ENCODE data around the gene ATXN1.

The ATXN1 gene

DNA sequence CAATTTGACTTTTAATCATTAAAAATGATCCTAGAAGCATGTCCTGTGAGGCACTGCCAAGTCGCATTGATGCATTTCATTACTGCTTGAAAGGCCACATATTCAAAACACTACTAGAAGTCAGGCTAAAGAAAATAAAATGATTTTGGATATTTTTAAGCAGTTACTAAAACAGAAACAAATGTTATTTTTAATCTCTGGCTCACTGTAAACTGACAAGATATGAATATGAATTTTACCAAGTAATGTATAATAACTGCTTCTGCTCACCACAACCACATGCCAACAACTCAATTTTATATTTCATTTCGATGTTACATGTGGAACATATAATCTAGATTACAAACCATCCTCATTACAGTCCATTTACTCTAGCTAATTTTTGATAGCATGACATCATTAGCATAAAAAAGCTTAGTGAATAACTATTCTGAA lies 90.6 kb downstream of the ATXN1 start:
- no peak for DNase-seq

DNA sequence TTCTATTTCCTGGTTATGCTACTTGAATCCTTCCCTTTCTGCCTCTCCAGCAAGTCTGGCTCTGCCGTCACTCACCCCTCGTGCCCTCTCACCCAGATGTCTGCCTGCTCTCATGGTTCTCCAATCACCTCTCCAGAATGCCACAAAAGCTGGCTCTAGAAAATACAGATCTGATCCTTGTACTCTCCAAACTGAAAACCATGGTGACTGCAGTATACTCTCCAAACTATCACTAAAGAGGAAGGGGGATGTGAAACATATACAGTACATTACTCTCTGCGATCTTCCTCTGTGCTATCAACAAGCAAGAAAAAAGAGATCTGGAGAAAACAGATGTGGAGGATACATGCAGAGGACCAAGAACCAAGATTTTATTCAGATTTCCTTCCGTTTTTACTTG lies 91.1 kb downstream of the ATXN1 start:
- DNase-seq, result peak; percentile 24

DNA sequence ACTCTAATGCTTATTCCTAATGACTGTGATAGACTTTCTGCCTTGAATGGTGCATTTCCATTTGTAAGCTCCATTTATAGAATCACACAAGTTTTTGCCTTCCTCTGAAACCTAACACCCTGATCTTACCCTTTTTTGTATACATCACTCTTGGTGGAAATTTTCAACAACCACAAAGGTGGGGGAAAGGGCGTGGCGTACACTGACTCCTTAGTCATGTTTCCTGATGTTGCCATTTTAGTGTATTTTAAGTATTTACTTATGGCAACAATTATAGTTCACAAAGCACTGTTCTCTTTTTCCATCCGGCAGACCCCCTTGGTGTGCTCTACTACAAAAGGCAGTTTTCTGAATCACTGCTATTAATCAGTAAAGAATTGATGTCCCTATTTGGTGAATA lies 92.0 kb downstream of the ATXN1 start:
- DNase-seq, result no peak

DNA sequence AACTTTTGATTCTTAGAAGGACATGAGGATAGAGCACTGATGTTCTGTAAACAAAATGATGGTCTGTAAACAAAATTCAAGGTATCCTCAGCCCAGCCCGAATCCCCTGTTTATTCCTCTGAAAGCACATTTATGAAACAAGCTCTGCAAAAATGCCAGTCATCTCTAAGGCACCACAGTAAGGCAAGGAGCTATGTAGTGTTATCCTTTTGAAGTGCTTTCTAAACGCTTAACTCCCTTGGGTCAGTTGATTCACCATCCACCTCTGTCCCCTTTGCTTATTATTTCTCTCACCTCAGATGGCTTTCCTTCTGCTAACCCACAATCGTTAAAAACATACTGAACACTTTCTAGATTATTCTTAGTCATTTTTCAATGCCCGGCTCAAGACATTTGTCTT lies 93.8 kb downstream of the ATXN1 start:
- no peak for DNase-seq

DNA sequence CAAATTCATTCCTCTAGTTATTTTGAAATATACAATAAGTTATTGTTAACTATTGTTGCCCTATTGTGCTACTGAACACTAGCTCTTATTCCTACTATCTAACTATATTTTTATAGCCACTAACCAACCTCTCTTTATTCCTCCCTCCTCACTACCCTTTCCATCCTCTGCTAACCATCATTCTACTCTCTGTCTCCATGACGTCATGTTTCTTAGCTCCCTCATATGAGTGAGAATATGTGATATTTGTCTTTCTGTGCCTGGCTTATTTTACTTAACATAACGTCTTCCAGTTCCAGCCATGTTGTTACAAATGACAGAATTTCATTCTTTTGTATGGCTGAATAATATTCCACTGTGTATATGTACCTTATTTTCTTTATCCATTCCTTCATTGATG lies 95.3 kb downstream of the ATXN1 start:
- DNase-seq, result no peak

DNA sequence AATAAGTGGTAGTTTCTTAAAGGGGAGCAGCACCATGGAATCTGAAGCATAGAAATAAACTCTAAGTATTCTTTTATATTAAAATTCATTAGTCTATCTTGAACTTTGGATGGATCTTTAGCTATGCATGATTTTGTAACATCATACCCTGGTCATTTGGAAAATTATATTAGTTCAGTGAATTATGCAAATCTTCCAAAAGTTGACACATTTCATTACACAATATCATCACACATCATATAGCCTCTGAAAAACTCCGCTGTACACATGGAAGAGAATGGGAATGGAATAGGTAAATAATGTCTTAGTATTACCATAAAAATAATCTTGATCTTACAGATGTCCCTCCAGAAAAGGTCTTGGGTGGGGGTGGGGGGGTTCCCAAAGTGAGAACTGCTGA lies 96.1 kb downstream of the ATXN1 start:
- DNase-seq, result no peak

DNA sequence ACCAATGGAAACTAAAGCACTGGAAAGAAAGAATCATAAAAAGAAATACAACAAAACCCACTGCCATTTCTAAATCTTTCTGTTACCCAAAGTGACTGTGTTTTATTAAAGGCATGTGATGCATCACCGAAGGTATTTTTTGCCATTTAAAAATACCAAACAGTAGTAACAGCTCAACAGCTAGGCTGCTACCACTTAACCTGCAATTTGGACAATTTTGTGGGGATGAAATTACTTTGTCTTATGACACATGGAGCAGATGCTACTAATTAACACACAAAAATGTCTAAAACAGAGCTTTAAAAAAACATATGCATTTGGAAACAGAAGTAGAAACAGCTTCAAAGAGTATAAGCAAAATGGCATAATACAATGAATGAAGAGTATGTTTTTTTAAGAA lies 97.4 kb downstream of the ATXN1 start:
- DNase-seq, result no peak

DNA sequence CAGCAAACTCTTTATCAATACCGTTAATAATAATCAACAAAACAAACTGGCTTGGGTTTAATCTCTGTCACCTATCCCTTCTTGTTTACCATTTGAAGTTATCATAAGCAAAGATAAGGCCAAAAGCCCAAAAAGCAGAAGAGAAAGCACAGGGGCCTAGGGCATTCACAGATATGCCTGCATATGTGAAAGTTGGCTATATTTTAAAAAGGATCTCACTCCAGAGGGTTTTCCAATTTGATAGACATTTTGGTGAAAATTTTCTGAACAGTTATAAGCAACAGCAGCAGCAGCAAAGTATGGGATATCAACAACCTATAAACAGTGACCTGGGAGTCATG lies 101.1 kb downstream of the ATXN1 start:
- DNase-seq, result no peak

DNA sequence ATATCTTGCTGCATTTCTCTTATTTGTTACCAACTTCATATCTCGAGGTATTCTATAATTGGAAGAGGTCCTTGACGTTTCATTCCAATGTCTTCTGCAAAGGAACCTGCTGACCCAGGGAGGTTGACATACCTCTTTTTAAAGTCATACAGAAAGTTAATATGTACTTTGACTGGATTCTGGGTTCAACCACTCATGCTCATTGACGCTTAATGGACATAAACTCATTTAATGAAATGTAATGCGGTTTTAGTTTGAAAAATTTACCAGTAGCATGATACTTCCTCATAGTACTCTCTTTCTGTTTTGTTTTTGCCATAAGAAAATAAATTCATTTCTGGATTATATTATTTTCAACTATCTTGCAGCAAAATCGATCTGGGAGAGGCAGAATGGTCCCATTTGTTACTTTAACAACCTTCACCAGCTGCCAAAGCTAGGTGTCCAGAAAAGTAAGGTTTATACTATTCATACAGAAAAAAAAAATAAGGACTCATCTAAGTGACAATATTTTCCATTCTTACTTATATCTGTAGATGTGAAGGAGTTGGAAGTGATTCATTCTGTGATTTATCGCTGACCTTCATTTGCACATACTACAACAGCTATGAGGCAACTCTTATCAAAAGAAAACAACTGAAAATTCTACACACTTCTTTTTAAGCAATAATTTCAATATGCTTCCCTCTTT lies 101.6 kb downstream of the ATXN1 start:
- DNase-seq, result no peak

DNA sequence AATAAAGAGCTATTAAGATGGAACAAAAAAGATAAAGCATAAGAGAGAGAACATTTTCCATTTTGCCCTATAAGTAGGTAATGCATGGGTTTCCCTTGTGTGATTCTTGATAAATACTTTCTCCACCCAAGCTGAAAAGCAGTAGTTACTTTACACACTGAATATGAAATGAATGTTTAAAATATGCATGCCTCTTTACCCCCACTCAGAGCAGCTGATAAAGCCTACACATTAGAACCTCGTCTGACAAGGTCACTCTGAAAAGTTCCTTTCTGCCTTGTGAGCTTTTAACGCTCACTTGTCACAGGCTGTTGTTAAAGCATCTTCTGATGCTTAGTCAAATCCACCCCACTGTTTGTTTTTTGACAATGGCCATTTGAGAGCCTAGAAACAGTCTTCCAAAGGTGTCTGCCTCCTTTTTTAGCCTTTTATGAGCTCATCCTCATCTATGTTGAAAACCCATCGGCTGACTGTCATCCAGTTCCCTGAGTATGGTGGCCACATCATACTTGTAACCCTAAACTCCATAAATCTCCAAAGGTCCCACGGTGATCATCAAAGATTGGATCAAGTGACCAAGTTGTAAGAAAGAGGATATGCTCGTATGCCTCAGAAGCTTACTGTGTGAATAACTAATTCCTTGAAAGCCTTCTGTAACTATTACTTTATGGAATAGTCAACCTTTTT lies 102.8 kb downstream of the ATXN1 start:
- no peak for DNase-seq

DNA sequence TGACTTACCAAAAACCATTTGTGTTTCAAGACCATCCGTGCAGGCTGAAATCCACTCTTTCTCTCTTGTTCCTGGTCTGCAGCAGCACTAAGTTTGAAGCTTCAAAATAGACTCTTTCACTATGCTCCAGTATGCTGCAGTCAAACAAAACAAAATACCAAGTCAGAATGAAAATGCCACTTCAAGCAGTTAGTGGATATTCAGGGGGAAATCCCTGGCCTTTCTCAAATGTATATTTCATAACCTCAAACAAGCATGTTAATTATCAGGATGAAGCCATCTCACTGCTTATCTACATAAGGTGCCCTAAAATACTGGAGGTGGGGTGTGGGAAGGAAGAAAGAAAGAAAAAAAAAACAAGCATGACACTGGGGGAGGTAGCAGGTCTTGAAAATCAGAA lies 103.5 kb downstream of the ATXN1 start:
- DNase-seq, result no peak

DNA sequence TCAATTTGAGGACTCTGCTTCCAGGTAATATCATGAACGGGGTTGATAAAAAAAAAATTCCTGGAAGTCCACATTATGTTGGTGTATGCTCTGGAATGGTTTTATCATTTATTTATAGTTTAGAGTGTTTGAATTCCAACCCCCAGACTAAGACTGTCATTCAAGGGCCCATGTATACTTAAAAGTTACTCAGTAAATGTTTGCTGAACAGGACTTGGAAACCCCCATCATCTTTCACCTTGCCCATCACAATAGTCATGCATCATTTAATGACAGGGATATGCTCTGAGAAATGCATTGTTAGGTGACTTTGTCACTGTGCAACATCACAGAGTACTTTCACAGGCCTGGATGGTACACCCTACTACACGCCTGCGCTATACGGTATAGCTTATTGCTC lies 104.8 kb downstream of the ATXN1 start:
- DNase-seq, result no peak

DNA sequence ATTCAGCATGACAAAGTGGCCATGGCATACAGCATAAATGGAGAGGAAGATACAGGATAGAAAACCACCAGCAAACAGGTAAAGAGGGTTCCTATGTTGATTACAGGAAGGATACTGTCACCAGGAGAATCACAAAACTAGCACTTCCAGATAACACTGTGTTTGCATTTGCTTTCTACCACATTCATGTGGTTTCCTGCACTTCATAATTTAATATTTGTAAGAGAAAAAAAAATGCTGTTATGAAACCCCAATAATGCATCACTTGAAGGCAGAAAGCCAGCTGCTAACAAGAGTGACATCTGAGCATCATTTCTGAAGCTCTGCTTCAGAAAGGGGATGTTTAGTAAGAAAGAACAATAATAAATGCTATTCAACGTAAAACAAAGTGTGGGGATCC lies 106.6 kb downstream of the ATXN1 start:
- no peak for DNase-seq

DNA sequence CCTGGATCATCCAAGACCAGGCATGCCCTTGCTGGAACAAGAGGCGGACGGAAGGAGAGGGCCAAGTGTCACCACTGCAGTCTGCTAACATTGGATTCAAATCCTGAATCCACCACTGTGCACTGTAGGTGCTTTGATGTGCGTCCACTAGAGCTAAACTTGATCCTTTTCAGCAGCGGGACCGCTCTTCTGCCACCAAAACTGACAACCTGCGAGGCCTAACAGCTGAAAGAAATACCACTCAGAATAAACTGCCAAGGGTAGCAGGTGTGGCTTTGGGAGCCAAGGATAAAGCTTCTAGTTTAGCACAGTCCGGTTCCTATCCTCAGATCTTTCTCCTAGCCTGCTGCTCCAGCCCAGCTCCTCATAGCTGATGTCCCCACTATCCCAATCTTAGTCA lies 108.0 kb downstream of the ATXN1 start:
- DNase-seq, result no peak

DNA sequence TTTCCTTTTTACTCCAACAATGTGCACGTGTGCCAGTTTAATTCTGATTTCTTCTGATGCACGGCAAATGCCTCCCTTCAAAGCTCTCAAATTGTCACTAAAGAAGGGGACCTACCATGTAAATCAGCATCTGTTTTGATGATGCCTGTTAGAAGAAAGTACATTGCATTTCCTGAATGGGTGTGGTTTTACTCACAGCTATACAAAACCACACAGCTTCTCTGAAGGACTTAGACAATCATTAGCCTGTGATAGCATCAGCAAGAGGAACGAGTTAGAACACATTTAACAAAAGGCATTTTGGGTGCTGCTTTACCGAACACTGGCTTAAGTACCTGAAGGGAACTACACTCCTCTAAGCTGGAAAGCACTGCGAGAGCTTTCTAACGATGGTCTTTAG lies 109.4 kb downstream of the ATXN1 start:
- DNase-seq, result no peak

DNA sequence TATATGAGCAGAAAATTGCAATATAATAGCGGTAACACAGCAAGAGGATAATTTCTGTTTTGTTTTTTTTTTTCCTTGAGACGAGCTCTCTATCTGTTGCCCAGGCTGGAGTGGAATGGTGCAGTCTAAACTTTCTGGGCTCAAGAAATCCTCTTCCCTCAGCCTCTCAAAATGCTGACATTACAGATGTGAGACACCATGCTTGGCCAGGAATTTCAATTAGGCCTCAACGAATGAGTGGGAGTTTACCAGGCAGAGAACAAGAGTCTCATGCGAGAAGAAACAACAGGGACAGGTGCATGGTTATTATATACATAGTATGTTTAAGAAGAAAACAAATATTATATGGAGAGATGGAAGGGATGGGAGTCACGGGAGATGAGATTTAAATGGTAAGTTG lies 111.4 kb downstream of the ATXN1 start:
- no peak for DNase-seq

DNA sequence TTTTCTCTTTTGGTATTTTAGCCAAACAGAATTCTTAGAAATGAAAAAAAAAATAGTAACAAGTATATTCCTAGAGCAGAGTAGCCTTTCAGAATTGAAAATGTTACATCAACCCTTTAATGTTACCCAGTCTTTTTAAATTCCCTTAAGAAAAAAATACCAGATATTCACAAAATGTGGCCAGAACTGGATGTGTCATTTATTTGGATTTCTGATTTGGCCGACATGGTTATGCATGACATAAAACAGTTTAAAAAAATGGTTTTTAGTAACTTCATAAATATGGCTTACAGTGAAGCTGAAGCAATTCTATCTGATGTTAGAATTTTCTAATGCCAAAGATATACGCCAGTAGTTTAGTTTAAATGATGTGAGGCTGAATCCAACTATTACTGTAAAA lies 112.0 kb downstream of the ATXN1 start:
- no peak for DNase-seq

DNA sequence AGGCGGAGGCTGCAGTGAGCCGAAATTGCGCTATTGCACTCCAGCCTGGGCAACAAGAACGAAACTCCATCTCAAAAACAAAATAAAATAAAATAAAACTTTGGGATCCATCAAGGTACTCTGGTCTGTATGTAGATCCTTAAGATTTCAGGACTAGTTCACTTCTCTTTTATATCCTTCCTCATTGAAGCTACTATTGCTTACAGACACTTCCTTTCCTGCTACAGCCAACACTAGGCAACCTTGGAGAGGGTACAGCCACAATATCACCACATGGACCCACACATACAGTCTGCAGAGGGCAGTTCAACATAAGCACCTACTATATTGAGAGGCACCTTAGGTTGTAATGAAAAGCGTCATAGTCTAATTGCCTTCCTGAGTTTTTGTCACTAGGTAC lies 113.3 kb downstream of the ATXN1 start:
- DNase-seq, result no peak

DNA sequence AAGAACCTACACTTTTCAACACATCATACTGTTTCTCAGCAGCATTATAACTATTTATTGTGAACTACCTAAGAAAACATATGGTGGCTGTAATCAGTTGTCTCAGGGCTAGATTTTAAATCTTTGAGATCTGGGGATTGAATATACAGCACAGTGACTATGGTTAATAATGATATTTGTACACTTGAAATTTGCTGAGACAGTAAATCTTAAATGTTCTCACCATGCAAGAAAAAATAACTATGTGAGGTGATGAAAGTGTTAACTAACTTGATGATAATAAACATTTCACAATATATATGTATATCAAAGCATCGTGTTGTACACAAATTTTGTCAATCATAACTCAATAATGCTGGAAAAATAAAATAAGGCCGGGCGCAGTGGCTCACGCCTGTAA lies 113.8 kb downstream of the ATXN1 start:
- no peak for DNase-seq

DNA sequence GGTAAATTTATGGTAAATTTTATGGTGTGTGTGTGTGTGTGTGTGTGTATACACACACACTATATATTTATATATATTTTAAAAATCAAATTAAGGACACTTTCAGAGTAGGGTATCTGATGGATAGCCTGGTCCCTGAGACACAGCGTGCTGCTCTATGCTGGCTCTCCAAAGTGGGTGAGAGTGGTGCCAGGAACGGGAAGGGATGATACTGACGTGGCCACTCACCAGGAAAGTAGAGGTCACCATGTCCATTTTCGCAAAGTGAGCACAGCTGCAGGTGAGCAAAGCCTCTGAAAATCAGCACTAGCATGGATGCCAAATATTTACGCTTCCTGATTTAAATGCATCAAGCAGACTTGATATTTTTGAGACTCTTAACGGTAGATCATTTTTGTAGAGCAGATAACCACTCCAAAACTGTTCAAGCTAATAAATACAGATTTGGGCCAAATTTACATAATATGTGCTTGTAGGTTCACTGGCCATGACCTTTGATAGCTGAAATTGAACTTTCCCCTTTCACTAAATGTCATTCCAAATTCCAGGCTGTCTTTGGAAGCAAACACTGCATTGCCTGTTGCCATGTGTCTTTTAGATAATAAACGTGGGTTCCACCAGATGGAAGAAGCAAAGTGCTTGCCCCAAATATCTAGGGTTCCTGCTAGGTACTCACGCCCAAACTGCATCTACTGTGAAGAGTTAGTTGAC lies 116.6 kb downstream of the ATXN1 start:
- DNase-seq, result no peak

DNA sequence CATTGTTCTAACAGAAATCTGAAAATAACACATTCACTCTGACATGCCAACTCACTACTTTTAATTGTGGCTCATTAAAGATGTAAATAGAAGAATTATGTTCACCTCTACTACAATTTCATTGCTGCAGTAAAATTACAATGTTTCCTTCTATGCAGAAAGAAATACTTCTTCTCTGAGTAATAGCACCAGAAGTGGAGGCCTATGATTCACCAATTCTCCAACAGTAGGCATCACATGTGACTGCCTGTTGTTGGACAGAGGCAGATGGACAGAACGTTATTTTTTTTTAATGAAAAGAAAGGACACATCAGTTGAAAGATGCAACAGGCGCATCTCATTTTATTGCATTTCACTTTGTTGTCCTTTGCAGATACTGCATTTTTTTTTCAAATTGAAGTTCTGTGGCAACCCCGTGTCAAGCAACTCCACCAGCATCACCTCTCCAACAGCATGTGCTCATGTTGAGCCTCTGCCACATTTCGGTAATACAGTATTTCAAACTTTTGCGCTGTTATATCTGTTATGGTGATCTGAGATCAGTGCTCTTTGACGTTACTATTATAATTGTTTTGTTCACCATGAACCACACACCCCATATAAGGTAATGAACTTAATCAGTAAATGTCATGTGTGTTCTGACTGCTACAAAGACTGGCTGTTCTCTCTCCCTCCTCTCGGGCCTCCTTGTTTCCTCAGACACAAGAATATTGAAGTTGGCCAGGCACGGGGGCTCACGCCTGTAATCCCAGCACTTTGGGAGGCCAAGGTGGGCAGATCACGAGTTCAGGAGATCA lies 121.4 kb downstream of the ATXN1 start:
- no peak for DNase-seq

DNA sequence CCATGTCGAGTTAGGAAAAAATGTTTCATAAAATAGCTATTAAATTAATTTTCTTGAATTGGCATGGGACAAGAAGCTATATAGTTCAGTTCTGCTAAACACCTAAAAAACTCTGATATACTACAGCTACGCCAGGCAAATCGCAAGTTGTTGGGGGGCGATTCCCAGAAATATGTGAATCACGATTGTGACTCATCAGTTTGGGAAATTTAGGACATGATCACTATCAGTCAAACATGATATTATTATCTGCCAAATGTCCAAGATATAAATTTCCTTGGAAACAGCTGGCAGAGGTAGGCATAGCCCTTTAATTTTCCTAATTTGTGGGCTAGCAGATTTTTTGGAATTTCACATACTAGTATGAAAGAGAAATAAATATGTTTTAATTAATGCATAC lies 123.6 kb downstream of the ATXN1 start:
- no peak for DNase-seq

DNA sequence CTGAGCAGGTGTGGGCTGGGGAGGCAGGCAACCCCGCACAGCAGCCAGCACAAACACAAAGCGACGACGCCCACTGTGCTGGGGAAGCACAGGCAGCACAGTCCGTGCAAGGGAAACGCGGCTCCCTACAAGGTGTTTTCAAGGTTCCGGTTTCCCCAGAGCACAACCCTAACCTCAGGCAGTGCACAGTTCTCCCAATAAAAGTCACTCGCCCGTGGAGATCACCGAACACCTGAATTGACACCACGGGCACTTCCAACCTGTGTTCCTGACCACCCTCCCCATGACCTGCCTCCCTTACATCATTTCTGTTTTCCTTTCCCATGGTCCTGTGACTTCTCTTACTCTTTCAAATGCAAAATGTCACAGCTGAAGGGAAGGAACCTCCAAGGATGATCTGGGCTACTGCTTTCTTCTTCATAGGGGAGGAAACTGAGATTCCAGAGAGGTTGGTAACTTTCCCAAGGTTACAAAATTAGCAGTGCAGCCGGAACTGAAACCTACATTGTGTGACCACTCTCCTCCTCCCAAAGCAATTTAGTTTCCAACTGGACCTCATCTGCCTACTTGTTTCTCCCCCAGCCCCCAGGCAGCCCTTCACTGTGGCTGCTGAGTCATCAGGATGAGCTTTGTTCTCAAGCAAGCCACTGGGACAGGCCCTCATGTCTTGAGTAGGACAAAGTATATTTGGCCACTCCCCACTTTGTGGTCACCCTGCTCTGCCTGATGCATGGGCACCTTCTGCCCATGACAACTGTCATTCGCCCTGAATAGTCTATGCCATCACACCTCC lies 125.3 kb downstream of the ATXN1 start:
- DNase-seq, result no peak

Measured in midbrain (tissue), 1 donor.